H1 (cell line): ENCODE measurements around the gene ACE. TPM values are rescaled to one million over a fixed set of nuclear protein-coding genes. Genes with fewer than 3 reads are reported as not detected.

Experiments used
- BACH1 ChIP-seq: IDR thresholded peaks from 2 replicates; pipeline ENCODE4 v1.6.1; 2012; ENCODE audit warnings: low read length, improper control_type of control experiment
- CBX8 ChIP-seq: fragments of 300-800, 300-1000 bp; sonication (generic); IDR thresholded peaks from 2 replicates; pipeline ENCODE4 v1.7.1; 2016; ENCODE audit warnings: low read depth, low read length, borderline replicate concordance
- CHD1 ChIP-seq: IDR thresholded peaks from 2 replicates; pipeline ENCODE4 v1.6.1; 2012; ENCODE audit warnings: low read depth, low read length, improper control_type of control experiment
- CREB1 ChIP-seq: IDR thresholded peaks from 2 replicates; pipeline ENCODE4 v1.6.1; 2012; ENCODE audit warnings: inconsistent platforms
- EP300 ChIP-seq, 2 experiments: IDR thresholded peaks; 1 replicate in 1 of 2; 2 replicates in 1 of 2; pipeline ENCODE4 v1.6.1; 2011 to 2012; ENCODE audit warnings: low read depth in 2 of 2, low read length in 2 of 2, mild to moderate bottlenecking in 2 of 2, borderline replicate concordance in 1 of 2, inconsistent platforms in 1 of 2, moderate library complexity in 1 of 2
- GABPA ChIP-seq: IDR thresholded peaks from 2 replicates; pipeline ENCODE4 v1.6.1; 2011; ENCODE audit warnings: mild to moderate bottlenecking, low read length, moderate library complexity, borderline replicate concordance; ENCODE audit not compliant: insufficient read depth
- GTF2F1 ChIP-seq: IDR thresholded peaks from 2 replicates; pipeline ENCODE4 v1.6.1; 2012; ENCODE audit warnings: low read depth, low read length, improper control_type of control experiment, borderline replicate concordance
- HDAC6 ChIP-seq: IDR thresholded peaks from one replicate; pipeline ENCODE4 v1.7.1; 2012; ENCODE audit warnings: low read depth, mild to moderate bottlenecking, inconsistent platforms, low read length, moderate library complexity
- JUND ChIP-seq: IDR thresholded peaks from 2 replicates; pipeline ENCODE4 v1.6.1; 2011; ENCODE audit warnings: mild to moderate bottlenecking, improper control_type of control experiment, low read length
- KDM1A ChIP-seq: fragments of 200-600, 300-600 bp; sonication (generic); IDR thresholded peaks from 2 replicates; pipeline ENCODE4 v1.7.1; 2016; ENCODE audit warnings: mild to moderate bottlenecking, low read length, borderline replicate concordance
- MAFK ChIP-seq: IDR thresholded peaks from 2 replicates; pipeline ENCODE4 v1.6.1; 2012; ENCODE audit warnings: low read depth, mild to moderate bottlenecking, improper control_type of control experiment, low read length
- NANOG ChIP-seq: IDR thresholded peaks from 2 replicates; pipeline ENCODE4 v1.6.1; 2011; ENCODE audit warnings: low read length, low read depth, mild to moderate bottlenecking, inconsistent platforms; ENCODE audit not compliant: insufficient read depth, poor library complexity, severe bottlenecking
- PHF8 ChIP-seq: fragments of 200-600 bp; sonication (generic); conservative IDR thresholded peaks from 2 replicates; pipeline ENCODE4 v1.7.1; 2012; ENCODE audit warnings: low read depth, mild to moderate bottlenecking, inconsistent platforms, low read length, moderate library complexity
- POLR2AphosphoS5 ChIP-seq: IDR thresholded peaks from 2 replicates; pipeline ENCODE4 v1.6.1; 2011; ENCODE audit warnings: low read depth, low read length
- POU5F1 ChIP-seq: IDR thresholded peaks from 2 replicates; pipeline ENCODE4 v1.6.1; 2011; ENCODE audit warnings: low read depth, mild to moderate bottlenecking, low read length, moderate library complexity
- RBBP5 ChIP-seq: IDR thresholded peaks from 2 replicates; pipeline ENCODE4 v1.7.1; 2012; ENCODE audit warnings: low read depth, mild to moderate bottlenecking, inconsistent platforms, low read length, moderate library complexity, borderline replicate concordance
- RFX5 ChIP-seq: IDR thresholded peaks from 2 replicates; pipeline ENCODE4 v1.6.1; 2011; ENCODE audit warnings: low read depth, low read length, improper control_type of control experiment, borderline replicate concordance
- SIX5 ChIP-seq: IDR thresholded peaks from 2 replicates; pipeline ENCODE4 v1.6.1; 2011; ENCODE audit warnings: mild to moderate bottlenecking, low read depth, low read length
- SP2 ChIP-seq: IDR thresholded peaks from 2 replicates; pipeline ENCODE4 v1.6.1; 2012; ENCODE audit warnings: mild to moderate bottlenecking, low read length, inconsistent platforms
- SRF ChIP-seq: IDR thresholded peaks from 2 replicates; pipeline ENCODE4 v1.6.1; 2011; ENCODE audit warnings: mild to moderate bottlenecking, low read depth, low read length, moderate library complexity
- TAF1 ChIP-seq: IDR thresholded peaks from 2 replicates; pipeline ENCODE4 v1.6.1; 2011; ENCODE audit warnings: mild to moderate bottlenecking, low read depth, low read length
- ZNF274 ChIP-seq: IDR thresholded peaks from 2 replicates; pipeline ENCODE4 v1.7.0; 2012; ENCODE audit warnings: low read length, borderline replicate concordance; ENCODE audit errors: extremely low read depth
- polyA plus RNA-seq, 7 experiments: library from polyadenylated mRNA; depleted of rRNA in 3 of 7; stranded (reverse) in 5 of 7; unstranded in 2 of 7; fragments of >200 nt in 5 of 7; fragments of 200-250 nt in 2 of 7; gene quantifications; 1 replicate in 5 of 7; 2 replicates in 1 of 7; 4 replicates in 1 of 7; pipeline versions ENCODE4 v1.2.1 to v1.2.3, GENCODE V29; 2011 to 2013; ENCODE audit warnings: missing spikeins in 2 of 7, mixed read lengths in 2 of 7
- total RNA-seq: library from RNA; stranded (reverse); fragmentation: NEBNext Ultra II Directional; extraction: Animal tissue kit (Norgen Biotek cat#: 25700); gene quantifications from 2 replicates; pipeline ENCODE4 v1.2.1, GENCODE V29; 2021
- TF ChIP-seq, protein P1 (sequence below), 3 experiments: IDR thresholded peaks; 1 replicate in 2 of 3; 2 replicates in 1 of 3; pipeline versions ENCODE4 v1.5.1 to v1.6.1; 2011; ENCODE audit warnings: low read length in 3 of 3, mild to moderate bottlenecking in 3 of 3, inconsistent platforms in 2 of 3, low read depth in 1 of 3, moderate library complexity in 1 of 3; ENCODE audit not compliant: insufficient read depth in 1 of 3; ENCODE audit errors: control extremely low read depth in 1 of 3

ACE gene
- total and polyA plus RNA-seq, 2 of the 8 experiments (the other 6 are each of a cell fraction or from before 2014, with no cell fraction given): 2.5 to 5.5 TPM

GRCh38 chr17:63476854-63477479 is at the start of gene ACE (continued):
- TF ChIP-seq SRF: no peak
- TF ChIP-seq NANOG: no peak
- peak; percentile 42; the same call in 1 of the 2 replicates for TF ChIP-seq GABPA
- TF ChIP-seq SIX5: no peak
- no peak for TF ChIP-seq JUND
- no peak for TF ChIP-seq GTF2F1
- TF ChIP-seq POU5F1: no peak
- no peak for TF ChIP-seq RFX5
- no peak for TF ChIP-seq CBX8
- no peak for TF ChIP-seq MAFK
- TF ChIP-seq PHF8: no peak
- no peak for TF ChIP-seq CHD1
- no peak for TF ChIP-seq KDM1A
- TF ChIP-seq BACH1: no peak
- peak; percentile 70; the same call in 1 of the 2 replicates for TF ChIP-seq RBBP5
- no peak for TF ChIP-seq SP2
- no peak for TF ChIP-seq EP300 (IDR thresholded peaks at IDR 0.05; ENCODE audit: borderline replicate concordance in 1 of 2, low read depth in 2 of 2, low read length in 2 of 2)
- peak; percentile 82 for TF ChIP-seq CREB1
- TF ChIP-seq POLR2AphosphoS5: no peak
- TF ChIP-seq ZNF274: no peak
- TF ChIP-seq, protein P1, sequence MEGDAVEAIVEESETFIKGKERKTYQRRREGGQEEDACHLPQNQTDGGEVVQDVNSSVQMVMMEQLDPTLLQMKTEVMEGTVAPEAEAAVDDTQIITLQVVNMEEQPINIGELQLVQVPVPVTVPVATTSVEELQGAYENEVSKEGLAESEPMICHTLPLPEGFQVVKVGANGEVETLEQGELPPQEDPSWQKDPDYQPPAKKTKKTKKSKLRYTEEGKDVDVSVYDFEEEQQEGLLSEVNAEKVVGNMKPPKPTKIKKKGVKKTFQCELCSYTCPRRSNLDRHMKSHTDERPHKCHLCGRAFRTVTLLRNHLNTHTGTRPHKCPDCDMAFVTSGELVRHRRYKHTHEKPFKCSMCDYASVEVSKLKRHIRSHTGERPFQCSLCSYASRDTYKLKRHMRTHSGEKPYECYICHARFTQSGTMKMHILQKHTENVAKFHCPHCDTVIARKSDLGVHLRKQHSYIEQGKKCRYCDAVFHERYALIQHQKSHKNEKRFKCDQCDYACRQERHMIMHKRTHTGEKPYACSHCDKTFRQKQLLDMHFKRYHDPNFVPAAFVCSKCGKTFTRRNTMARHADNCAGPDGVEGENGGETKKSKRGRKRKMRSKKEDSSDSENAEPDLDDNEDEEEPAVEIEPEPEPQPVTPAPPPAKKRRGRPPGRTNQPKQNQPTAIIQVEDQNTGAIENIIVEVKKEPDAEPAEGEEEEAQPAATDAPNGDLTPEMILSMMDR (IDR thresholded peaks at IDR 0.05; ENCODE audit: control extremely low read depth in 1 of 3, insufficient read depth in 1 of 3, low read depth in 1 of 3, low read length in 3 of 3): peak in 1 of 3 experiments; percentile 7; a peak in 1 of 4 replicates
- TF ChIP-seq TAF1: 0 out of 2 replicates have a peak, but pooled peaks have one; percentile 6
- no peak for TF ChIP-seq HDAC6
